ENCODE data around the gene KRT86.

GRCh38 chr12:52257074-52257551, 17.3 kb upstream of the KRT86 start:
- TF ChIP-seq CTCF (optimal IDR thresholded peaks at IDR 0.05 in 1 of 3, IDR thresholded peaks at IDR 0.05 in 1 of 3, conservative IDR thresholded peaks at IDR 0.05 in 1 of 3; ENCODE audit: extremely low read depth in 1 of 3, insufficient read depth in 2 of 3, low read length in 3 of 3) (no peak), EZH2 (IDR thresholded peaks at IDR 0.05; ENCODE audit: low read length) (no peak)

Measured in keratinocyte (primary cell).